CD1c-positive myeloid dendritic cell (primary cell): ENCODE measurements around the gene VAV2.

Experiments
- DNase-seq: peaks from one replicate; pipeline ENCODE4 v3.0.0-alpha.2; 2016; ENCODE audit errors: extremely low spot score

The VAV2 gene

DNA sequence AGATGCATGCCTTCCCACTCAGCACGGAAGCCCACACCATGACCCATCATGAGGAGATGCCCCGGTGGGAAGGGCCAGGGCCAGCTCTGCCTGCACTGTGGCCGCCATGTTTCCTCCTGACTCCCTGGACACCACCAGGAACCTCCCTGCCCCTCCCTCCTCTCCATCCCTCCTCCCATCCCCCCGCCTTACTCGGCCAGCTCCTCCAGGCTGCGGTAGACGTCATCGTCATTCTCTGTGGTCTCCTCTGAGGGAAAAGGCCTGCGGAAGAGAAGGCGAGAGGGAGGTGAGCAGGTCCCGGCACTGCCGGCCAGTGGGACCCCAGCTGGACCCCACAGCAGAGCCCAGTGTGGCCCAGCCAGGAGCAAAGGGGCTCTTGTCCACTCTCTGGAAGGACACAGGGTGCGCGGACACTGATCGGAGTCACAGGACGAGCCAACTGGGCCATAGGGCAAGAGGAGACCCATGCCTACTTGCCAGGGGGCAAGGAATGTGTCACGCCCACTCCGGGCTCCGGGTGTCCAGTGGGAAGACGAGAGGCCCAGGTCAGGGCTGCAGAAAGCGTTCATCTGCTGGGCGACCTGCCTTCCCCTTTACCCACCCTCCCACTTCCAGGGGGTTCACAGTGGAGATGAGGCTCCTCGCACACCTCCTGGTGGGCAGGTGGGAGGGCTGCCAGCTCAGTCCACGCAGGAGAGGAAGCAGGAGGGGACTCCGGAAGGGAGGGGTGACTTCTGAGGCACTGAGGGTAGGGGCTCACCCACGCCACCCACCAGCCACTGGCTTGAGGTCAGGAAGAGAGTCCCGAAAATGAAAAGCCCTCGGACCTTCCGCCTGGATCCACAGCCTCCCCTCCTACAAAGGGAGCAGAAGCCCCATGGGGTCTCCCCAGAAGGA, 157.8 kb downstream of the VAV2 start:
- no peak for DNase-seq

- no peak for DNase-seq
These were observed 158.6 kb downstream of the VAV2 start for GRCh38 chr9:133833388-133834025.

GRCh38 chr9:133832877-133833276, 159.2 kb downstream of the VAV2 start:
- no peak for DNase-seq

- no peak for DNase-seq
These were observed 161.4 kb downstream of the VAV2 start for GRCh38 chr9:133830711-133831110.

GRCh38 chr9:133830310-133830709, 161.8 kb downstream of the VAV2 start:
- no peak for DNase-seq

DNA sequence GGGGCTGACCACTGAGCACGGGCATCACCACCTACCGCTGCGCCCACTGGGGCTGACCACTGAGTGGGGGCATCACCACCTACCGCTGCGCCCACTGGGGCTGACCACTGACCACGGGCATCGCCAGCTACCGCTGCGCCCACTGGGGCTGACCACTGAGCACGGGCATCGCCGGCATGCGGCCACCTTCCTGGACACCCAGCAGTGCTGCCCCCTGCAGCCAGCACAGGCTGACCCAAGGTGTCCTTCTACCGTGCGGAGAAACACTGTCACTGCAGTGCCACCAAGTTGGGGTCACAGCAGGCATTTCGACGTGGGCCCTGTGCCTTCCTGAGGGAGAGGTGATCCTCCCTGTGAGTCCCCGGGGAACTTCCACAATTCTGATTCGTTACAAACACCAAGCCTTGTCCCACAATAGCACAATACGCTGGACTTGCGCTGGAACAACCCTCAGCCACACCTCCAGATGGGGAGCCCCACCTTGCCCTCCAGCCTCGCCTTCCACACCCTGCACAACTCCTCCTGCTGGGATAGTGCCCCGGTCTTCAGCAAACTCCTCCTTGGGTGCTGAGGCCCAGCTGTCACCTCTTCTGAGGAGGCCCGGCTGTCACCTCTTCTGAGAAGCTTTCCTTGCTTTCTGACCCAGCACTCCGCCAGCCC, 163.7 kb downstream of the VAV2 start:
- no peak for DNase-seq

DNA sequence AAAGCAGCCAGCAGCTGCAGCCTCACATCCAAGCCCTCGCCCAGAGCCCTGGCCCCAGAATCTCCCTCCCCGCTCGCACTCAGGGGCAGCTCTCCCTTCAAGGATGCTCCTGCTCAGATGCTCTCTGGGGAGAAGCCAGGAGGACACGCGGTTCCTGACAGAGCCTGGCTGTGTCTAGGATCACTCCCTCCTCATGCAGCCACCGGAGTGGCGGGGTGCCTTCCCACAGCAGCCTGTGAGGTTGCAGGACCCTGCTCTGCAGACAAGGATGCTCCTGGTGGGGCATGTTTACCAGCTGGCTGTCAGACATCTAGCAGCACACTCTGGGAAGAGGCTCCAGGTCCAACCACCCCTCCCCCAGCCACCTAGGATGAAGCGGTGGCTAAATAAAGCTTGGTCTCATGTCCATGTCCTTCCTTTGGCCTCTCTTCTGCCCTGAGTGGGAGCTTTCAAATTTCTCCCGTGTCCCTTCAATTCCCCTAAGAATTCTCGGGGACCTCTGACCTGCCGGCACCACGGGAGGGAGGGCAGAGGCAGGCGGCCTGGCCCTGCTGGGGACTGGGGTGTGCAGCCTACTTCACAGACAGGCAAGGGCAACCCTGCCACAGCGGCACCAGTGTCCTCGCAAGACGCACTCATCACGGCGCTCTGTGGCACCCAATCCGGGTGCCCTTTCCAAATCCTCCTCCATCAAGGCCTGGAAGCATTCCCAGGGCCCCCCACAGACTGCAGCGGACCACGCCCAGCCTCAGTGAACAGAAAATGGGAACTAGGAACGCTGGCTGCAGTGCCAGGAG, 165.6 kb downstream of the VAV2 start:
- no peak for DNase-seq

GRCh38 chr9:133825555-133826218, 166.4 kb downstream of the VAV2 start:
- DNase-seq, result peak; percentile 9

DNA sequence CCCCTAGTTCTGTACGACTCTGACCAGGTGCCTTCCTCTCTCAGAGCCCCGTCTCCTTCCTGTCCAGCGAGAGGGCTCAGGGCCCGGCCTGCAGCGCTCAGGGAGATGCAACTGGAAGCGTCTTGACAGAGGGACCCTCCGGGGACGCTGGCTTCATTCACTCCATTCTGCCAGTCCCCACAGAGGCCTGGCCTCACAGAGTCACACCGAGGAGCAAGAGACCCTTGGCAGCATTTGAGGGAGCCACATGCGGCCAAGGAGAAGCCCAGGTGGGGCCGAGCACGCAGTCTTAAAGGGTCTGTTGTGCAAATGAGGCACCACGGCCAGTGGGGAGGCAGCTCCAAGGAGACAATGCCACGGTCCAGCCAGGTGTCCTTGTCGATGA, 167.3 kb downstream of the VAV2 start:
- no peak for DNase-seq

GRCh38 chr9:133824106-133824801, 167.9 kb downstream of the VAV2 start:
- DNase-seq, result no peak

- peak; percentile 65 for DNase-seq
These were observed 168.7 kb downstream of the VAV2 start for GRCh38 chr9:133823189-133824105.

- DNase-seq, result peak; percentile 44
These were observed 169.6 kb downstream of the VAV2 start for GRCh38 chr9:133822430-133823065.

DNA sequence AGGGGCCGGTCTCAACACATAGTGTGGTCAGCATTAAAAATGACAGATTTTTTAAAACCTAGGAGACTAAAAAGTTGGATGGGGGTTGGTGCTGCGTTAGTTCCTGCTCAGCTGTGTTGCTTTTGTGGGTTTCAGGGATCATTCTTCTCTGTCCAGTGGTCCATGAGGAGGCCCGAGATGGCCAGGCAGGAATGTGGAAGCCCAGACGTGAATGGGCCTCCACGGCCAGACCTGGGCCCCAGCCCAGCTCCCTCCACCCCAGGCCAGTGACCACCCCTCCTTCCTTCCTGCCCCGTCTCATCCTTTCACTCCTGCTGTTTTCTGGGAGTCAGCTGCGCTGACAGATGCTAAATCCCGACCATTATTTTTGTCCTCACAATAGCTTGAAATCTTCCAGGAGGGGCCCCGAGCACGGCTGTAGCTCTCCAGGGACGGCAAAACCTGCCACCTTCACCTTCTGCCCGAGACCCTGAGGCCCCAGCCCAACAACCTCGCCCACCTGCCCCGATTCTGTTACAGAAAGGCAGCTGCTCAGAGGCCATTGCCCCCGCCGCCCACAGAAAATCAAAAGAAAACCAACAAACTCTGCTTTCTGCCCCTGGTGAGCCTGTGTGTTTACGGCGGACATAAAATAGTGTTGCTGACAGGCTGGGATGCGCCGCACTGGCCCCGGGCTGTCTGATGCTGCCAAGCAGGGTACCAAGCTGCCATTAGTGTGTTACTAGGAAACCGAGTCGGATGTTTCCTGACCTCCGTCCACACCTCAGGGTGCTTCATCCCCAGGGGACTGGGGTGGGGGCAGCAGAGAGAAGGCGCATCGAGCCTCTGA, 170.3 kb downstream of the VAV2 start:
- no peak for DNase-seq

- no peak for DNase-seq
These were observed 172.2 kb downstream of the VAV2 start for GRCh38 chr9:133819923-133820322.

GRCh38 chr9:133818444-133818843, 173.7 kb downstream of the VAV2 start:
- no peak for DNase-seq

GRCh38 chr9:133815781-133816180, 176.3 kb downstream of the VAV2 start:
- DNase-seq, result no peak

DNA sequence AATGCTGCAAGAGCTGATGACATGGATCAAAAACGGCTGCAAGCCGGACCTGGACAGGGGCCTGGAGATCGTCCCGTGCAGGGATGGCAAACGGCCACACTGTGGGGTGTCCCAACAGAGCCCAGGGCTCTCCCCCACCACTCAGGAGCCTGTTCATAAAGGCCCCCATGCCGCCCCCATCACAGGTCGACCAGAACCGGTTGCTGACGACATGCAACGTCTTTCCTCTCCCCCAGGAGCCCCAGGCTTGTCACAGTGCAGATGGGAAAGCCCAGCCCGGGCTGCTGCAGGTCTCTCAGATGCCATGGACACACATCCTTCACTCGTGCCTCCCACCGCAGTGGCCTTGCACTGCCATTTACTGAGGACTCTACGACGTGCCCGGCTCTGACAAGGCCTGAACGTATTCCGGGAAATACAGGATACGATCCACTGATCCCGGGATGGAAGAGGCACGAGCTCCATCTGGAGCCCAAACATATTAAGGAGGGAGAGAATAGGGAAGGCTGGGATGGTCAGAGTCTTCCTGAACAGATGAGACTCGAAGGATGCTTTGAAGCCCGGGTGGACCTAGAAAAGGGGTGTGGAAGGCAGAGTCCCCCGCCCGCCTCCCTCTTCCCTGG, 177.4 kb downstream of the VAV2 start:
- DNase-seq, result no peak
